22Rv1 (cell line): ENCODE measurements around the gene VSNL1.

Source experiments
- CTCF ChIP-seq: fragments of 450-650 bp; IDR thresholded peaks from 2 replicates; pipeline ENCODE4 v1.5.1; 2017; ENCODE audit warnings: mild to moderate bottlenecking
- ZFX ChIP-seq: fragments of 450-650 bp; IDR thresholded peaks from 2 replicates; pipeline ENCODE4 v1.6.1; 2017; ENCODE audit warnings: antibody characterized with exemption, borderline replicate concordance

- peak; percentile 91 for TF ChIP-seq CTCF
- TF ChIP-seq ZFX: no peak
Measured at GRCh38 chr2:17646081-17646554, 105.6 kb downstream of the VSNL1 start.
